ENCODE data around the gene LPAR3. TPM values are rescaled to one million over a fixed set of nuclear protein-coding genes. Genes with fewer than 3 reads are reported as not detected.

The LPAR3 gene
- polyA plus RNA-seq, 3 donors, result 1.1 to 1.4 (median 1.2) TPM

DNA sequence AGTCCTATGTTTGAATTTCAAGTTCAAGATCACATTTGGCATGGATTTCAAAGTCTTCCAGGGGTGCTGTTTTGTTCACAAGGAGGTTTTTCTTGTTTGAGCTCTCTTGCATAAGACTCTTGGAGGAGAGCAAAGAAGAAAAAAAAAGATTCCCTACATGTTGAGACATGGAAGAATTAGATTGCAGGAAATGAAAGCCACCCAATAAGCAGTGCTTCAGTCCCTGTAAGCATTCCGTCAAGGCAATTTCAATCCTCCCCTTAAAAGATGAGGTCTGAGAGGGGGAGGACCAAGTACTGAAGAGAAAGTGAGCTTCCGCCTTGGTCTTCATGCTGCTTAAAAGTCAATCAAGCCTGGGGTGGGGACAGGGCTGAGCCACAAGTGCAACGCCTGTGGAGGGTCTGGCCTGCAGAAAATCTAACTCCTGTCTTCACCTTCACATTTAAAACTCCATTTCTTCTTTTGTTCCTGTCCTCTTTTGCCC is 50.2 kb downstream of the LPAR3 start:
- DNase-seq (ENCODE audit: extremely low read depth in 1 of 11, low read depth in 9 of 11, low spot score in 4 of 11), result no peak

DNA sequence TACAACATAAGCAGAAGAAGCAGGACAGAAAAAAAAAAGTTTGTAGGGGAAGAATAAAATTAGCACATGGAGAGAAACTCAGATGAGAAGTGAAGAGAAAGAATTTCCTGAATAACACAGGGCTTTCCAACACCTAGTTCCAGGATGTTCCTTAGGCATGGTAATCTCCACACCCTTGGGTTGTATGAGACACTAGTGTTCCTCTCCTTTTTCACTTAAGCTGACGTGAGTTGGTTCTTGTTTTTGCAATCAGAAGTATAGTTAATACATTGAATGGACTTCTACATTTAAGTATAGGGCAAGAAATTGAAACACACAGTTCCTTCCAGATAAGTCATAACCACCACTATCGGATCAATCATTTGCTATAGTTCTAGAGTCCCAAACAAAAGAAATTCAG is 51.0 kb downstream of the LPAR3 start:
- no peak for DNase-seq (ENCODE audit: extremely low read depth in 1 of 11, low read depth in 9 of 11, low spot score in 4 of 11)

DNA sequence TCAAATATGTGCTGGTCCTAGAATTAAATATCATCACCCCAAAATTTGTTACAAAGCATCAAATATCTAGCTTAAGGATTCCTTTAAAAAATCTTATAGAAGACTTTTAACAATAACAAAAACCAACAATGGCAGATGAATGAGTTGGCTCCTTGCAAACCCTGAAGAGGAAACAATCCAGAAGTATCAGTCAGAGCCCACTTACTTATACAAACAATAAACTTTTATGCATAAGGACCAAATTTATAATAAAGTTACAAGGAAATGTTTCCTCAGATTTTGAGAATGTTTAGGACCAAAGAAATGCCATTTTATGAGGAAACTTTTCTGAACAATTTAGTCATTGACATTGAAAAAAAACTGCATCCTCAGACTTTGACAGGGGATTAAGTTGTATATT is 52.7 kb downstream of the LPAR3 start:
- no peak for DNase-seq (ENCODE audit: extremely low read depth in 1 of 11, low read depth in 9 of 11, low spot score in 4 of 11)

DNA sequence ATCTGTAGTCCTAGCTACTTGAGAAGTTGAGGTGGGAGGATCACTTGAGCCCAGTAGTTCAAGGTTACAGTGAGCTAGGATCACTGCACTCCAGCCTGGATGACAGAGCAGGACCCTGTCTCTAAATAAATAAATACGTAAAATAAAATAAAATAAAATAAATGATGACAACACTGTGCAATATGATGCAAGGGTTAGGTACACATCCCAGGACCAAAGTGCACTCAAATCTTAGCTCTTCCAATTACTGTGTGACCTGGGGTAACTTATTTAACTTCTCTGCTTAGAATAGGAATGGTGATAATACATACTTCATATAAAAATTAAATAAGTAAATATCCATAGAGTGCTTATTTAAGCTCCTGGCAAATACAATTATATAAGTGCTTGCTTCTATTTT is 53.5 kb downstream of the LPAR3 start:
- no peak for DNase-seq (ENCODE audit: extremely low read depth in 1 of 11, low read depth in 9 of 11, low spot score in 4 of 11)

DNA sequence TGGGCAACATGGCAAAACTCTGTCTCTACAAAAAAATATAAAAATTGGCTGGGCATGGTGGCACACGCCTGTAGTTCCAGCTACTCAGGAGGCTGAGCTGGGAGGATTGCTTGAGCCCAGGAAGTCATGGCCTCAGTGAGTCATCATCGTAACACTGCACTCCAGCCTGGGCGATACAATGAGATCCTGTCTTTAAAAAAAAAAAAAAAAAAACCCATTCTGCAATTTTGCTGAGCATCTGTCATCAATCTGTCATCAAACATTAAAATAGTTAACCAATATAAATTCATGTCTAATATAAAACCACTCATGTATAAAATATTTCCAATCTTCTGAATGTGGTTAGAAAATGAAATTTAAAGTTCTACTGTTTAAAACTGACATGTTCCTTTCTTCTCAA is 56.9 kb downstream of the LPAR3 start:
- no peak for DNase-seq (ENCODE audit: extremely low read depth in 1 of 11, low read depth in 9 of 11, low spot score in 4 of 11)

DNA sequence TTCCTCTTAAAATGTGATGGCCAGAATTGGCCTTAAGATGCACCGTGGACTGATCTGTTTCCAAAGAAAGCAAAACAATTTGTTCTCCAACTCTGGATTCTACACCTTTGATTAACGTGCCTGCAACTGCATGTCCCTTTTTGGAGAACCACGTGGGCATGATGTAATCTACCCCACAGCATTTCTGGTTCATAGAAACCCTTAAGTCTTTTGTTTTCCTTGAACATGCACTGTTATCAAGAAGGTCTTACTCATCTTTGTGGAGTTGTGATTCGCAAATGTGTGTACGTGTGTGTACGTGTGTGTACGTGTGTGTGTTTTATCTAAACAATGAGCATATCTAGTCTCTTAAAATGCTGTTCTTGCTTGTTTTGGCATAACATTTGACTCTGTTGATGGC is 57.8 kb downstream of the LPAR3 start:
- no peak for DNase-seq (ENCODE audit: extremely low read depth in 1 of 11, low read depth in 9 of 11, low spot score in 4 of 11)

DNA sequence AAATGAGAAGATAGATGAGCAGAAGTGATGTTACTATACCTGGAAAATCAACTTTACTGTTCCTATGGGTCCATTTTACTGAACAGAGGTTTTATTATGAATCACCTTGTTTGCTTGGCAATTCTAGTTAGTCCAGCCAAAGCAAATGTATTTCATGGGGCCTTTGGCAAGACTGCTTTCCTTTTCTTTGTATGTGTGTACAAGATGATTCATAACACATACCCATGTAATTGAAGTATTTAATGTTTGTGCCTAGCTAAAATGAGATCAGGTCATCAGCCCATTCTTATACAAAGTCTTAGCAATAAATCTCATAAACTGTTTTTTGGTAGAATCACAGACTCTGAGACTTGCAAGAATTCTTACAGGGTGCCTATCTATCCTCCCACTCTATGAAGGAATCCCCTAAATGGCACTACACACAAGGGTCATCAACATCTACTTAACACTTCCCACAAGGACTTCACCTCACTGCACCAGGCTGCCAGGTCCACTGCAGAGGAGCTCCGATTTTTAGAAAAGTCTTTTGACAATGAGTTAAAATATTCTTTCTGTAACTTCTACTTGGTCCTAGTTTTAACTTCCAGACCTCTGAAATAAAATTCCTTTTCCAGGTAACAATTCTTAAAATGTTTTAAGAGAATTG is 58.5 kb downstream of the LPAR3 start:
- DNase-seq (ENCODE audit: extremely low read depth in 1 of 11, low read depth in 9 of 11, low spot score in 4 of 11), result no peak

- DNase-seq (ENCODE audit: extremely low read depth in 1 of 11, low read depth in 9 of 11, low spot score in 4 of 11), result no peak
These were observed 59.8 kb downstream of the LPAR3 start for GRCh38 chr1:84833194-84833593.

- DNase-seq (ENCODE audit: extremely low read depth in 1 of 11, low read depth in 9 of 11, low spot score in 4 of 11), result no peak
These were observed 62.9 kb downstream of the LPAR3 start for GRCh38 chr1:84830136-84830535.

DNA sequence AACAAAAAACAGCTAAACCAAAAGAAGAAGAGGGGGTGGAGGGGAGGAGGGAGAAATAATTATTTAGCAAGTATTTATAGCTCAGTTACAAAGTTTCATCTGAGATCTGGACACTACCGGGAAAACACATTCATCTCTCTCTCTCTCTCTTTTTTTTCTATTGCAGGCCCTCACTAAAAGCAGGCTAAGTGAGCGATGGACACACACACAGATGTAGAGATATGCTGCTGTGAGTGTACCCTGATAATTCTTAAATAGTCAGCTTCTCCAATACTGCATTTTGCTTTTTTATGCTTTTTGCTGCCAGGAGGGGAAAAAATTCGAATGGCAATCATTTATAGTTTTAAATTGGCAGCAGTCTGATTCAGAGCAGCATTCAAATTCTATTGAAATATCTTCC is 65.0 kb downstream of the LPAR3 start:
- no peak for DNase-seq (ENCODE audit: extremely low read depth in 1 of 11, low read depth in 9 of 11, low spot score in 4 of 11)

DNA sequence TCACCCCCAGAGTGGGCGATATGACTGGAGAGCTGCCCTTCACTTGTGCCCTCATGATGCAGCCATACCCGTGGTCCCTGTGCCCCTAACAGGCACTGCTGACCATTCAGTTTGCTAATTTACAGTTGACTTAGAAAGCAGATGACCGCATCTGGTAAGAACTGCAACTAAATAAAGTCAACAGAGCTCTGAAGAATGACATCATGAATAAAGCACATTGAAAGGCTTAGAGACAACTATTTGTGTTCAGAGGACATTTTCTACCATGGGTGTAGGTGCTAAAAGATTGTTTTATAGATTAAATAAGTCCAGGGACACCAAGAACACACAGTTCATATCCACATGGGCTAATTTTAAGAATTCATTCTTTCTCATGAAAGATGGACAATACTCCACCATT is 65.5 kb downstream of the LPAR3 start:
- DNase-seq (ENCODE audit: extremely low read depth in 1 of 11, low read depth in 9 of 11, low spot score in 4 of 11), result no peak

DNA sequence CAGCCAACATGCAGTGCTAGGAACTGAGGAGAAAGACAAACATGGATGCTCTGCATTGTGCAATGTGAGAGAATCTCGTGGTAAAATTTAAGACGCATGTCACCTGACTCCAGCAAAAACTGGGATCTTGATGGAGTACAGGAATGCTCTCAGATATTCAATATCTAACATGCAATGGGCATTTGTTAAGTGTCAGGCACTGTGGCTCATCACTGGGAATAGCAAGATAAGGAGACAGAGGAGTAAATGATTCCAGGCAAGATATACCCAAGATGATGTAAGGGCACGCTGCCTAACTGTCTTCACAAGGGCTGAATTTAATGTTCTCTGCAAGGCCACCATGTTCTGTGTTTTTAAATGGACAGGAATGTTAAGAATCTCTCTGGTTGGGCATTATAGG is 67.8 kb downstream of the LPAR3 start:
- DNase-seq (ENCODE audit: extremely low read depth in 1 of 11, low read depth in 9 of 11, low spot score in 4 of 11), result no peak

GRCh38 chr1:84823991-84824390 is 69.0 kb downstream of the LPAR3 start:
- DNase-seq (ENCODE audit: extremely low read depth in 1 of 11, low read depth in 9 of 11, low spot score in 4 of 11), result no peak

DNA sequence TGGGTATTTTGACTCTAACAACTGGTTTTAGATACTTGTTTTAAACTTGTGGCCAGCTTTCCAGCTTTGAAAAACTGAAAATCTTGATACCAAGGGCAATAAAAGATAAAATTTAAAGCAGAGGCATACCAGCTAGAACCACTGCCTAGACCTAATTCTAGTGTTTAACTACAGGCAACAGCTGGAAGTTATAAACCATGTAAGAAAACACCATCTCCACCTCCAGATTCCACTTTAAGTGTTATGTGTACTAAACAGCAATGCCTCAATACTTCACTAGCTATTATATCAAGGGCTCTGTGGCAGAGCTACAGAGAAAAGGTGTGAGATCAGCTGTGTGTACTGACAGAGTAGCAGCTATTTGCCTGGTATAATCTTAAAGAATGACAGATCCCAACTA is 69.5 kb downstream of the LPAR3 start:
- peak in 1 of 11 donors; percentile 15 for DNase-seq (ENCODE audit: extremely low read depth in 1 of 11, low read depth in 9 of 11, low spot score in 4 of 11)

DNA sequence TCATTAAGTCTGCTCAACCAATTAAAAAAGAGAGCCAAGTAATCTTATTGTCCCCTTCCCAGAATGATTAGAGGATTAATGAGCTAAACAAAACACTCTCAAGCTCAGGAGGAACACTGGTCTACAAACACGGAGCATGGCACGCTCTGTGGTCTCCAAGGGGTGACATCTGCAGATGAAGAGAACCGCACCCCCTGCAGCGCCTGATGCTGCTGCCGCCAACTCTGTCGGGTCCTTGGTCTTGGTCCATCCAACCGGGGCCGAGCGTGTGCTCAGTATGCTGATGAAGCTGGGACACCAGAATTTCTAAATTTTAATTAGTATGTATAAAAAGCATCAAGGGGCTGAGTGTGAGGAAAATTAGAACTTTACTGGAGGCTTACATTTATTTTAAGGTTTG is 82.7 kb downstream of the LPAR3 start:
- no peak for DNase-seq (ENCODE audit: extremely low read depth in 1 of 11, low read depth in 9 of 11, low spot score in 4 of 11)

- DNase-seq (ENCODE audit: extremely low read depth in 1 of 11, low read depth in 9 of 11, low spot score in 4 of 11), result no peak
These were observed 84.0 kb downstream of the LPAR3 start for GRCh38 chr1:84809023-84809422.

DNA sequence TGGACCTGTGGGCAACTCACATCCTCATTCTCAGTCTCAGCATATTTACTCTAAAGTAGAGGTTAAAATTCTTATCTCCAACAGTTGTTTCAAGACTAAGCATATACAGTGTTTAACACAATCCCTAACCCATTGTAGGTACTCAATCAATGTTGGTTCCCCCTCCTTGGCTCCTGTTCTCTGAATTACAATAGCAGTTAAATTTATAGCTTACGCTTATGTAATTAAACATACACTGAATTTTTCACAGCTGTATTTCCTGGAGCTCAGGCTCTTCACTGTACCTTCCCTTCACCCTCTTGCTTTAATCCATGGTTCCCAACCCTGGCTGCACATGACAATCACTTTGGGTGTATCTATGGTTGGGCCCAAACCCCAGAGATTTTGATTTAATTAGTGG is 89.4 kb downstream of the LPAR3 start:
- DNase-seq (ENCODE audit: extremely low read depth in 1 of 11, low read depth in 9 of 11, low spot score in 4 of 11), result no peak

- no peak for DNase-seq (ENCODE audit: extremely low read depth in 1 of 11, low read depth in 9 of 11, low spot score in 4 of 11)
These were observed 90.3 kb downstream of the LPAR3 start for GRCh38 chr1:84802567-84803232.

GRCh38 chr1:84800090-84801073 is 92.6 kb downstream of the LPAR3 start:
- DNase-seq (ENCODE audit: extremely low read depth in 1 of 11, low read depth in 9 of 11, low spot score in 4 of 11), result no peak

DNA sequence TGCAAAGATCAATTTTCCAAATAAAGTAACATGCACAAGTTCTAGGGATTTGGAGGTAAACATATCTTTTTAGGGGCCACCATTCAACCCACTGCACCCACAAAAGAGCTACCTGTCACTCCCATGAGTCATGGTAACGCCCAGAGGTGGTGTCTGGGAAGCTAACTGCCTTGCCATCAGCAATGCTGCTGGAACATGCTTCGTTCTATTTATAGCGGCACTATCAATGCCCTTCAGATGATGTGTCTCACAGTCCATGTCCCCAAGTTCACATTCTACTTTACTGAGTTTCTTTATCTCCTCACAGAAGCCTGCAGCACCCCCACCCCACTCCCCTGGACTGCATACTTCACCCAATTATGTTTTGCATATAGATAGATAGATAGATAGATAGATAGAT is 95.4 kb downstream of the LPAR3 start:
- DNase-seq (ENCODE audit: extremely low read depth in 1 of 11, low read depth in 9 of 11, low spot score in 4 of 11), result no peak
